ENCODE data around the gene ST8SIA6.
"Not testable (repeated sequence)": the region's sequence is repeated elsewhere in the genome, so short reads cannot be mapped to it uniquely, and the experiment has no call there.

Gene ST8SIA6

DNA sequence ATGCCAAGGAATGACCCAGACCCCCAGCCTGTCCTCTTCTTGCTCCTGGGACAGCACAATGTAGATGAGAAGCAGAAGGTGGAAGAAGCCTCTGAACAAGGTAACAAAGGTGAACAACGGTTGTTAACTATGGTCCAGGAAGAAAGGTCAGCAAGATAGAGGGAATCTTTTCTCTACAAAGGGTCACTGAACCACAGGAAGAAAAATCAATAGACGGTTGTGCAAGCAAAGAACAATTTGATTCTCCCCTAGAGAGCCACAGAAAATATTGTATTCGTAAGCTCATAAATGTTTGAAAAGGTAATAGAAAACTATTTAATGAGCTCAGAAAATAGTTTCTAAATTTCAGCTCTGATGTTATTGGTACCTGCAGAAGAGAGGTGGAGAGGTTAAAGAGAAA lies 111.3 kb downstream of the ST8SIA6 start:
- H3K9ac ChIP-seq (ENCODE audit: low read depth, low read length) = no peak overlapping the region
- no peaks in the 10 kb centered on the region for H3K27me3 ChIP-seq (ENCODE audit: control insufficient read depth, insufficient read depth, low read length)
- no peaks in the 10 kb centered on the region for H3K4me1 ChIP-seq (ENCODE audit: control insufficient read depth, insufficient read depth, low read length)
- peaks cover 15% of the 10 kb centered on the region for H3K9me3 ChIP-seq (ENCODE audit: control insufficient read depth, insufficient read depth, low read length)
- H3K36me3 ChIP-seq (ENCODE audit: control insufficient read depth, insufficient read depth, low read length) = no peaks in the 10 kb centered on the region
- H3K27ac ChIP-seq (ENCODE audit: low read depth, low read length) = no peak overlapping the region
- H3K4me3 ChIP-seq (ENCODE audit: low read depth, low read length) = no peak overlapping the region

- Histone ChIP-seq H3K27ac (ENCODE audit: low read depth, low read length) (no peak overlapping the region), H3K27me3 (ENCODE audit: control insufficient read depth, insufficient read depth, low read length) (no peaks in the 10 kb centered on the region), H3K9ac (ENCODE audit: low read depth, low read length) (no peak overlapping the region), H3K36me3 (ENCODE audit: control insufficient read depth, insufficient read depth, low read length) (no peaks in the 10 kb centered on the region), H3K9me3 (ENCODE audit: control insufficient read depth, insufficient read depth, low read length) (peaks cover 15% of the 10 kb centered on the region), H3K4me1 (ENCODE audit: control insufficient read depth, insufficient read depth, low read length) (no peaks in the 10 kb centered on the region), H3K4me3 (ENCODE audit: low read depth, low read length) (no peak overlapping the region)
Observed at GRCh38 chr10:17340144-17340829, 114.1 kb downstream of the ST8SIA6 start.

- no peaks in the 10 kb centered on the region for H3K27me3 ChIP-seq (ENCODE audit: control insufficient read depth, insufficient read depth, low read length)
- no peak overlapping the region for H3K4me3 ChIP-seq (ENCODE audit: low read depth, low read length)
- H3K9me3 ChIP-seq (ENCODE audit: control insufficient read depth, insufficient read depth, low read length) = peaks cover 3% of the 10 kb centered on the region; the same call in 1 of the 2 replicates
- H3K36me3 ChIP-seq (ENCODE audit: control insufficient read depth, insufficient read depth, low read length) = no peaks in the 10 kb centered on the region
- H3K27ac ChIP-seq (ENCODE audit: low read depth, low read length) = no peak overlapping the region
- H3K9ac ChIP-seq (ENCODE audit: low read depth, low read length) = no peak overlapping the region
- no peaks in the 10 kb centered on the region for H3K4me1 ChIP-seq (ENCODE audit: control insufficient read depth, insufficient read depth, low read length)
Observed at GRCh38 chr10:17335065-17335464, 119.3 kb downstream of the ST8SIA6 start.

DNA sequence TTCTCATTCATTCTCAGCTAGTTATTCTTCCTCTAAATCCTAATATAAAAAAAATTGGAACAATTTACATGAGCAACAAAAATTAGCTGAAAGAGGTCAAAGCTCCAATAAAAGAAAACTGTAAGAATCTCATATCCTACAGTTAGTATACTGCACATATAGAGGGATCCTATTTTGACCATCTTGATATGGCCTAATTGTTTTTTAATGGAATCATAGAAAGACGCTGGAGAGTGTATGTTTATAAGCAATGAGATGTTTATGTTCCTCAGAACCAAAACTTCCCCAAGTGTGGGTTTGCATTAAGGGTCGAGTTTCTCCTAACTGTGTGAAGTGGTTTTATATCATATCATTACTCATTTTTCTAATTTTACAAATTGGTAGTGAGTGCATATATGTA lies 123.9 kb downstream of the ST8SIA6 start:
- Histone ChIP-seq H3K4me3 (ENCODE audit: low read depth, low read length) (no peak overlapping the region), H3K9ac (ENCODE audit: low read depth, low read length) (no peak overlapping the region), H3K27ac (ENCODE audit: low read depth, low read length) (no peak overlapping the region), H3K9me3 (ENCODE audit: control insufficient read depth, insufficient read depth, low read length) (no peaks in the 10 kb centered on the region), H3K27me3 (ENCODE audit: control insufficient read depth, insufficient read depth, low read length) (no peaks in the 10 kb centered on the region), H3K4me1 (ENCODE audit: control insufficient read depth, insufficient read depth, low read length) (no peaks in the 10 kb centered on the region), H3K36me3 (ENCODE audit: control insufficient read depth, insufficient read depth, low read length) (no peaks in the 10 kb centered on the region)

DNA sequence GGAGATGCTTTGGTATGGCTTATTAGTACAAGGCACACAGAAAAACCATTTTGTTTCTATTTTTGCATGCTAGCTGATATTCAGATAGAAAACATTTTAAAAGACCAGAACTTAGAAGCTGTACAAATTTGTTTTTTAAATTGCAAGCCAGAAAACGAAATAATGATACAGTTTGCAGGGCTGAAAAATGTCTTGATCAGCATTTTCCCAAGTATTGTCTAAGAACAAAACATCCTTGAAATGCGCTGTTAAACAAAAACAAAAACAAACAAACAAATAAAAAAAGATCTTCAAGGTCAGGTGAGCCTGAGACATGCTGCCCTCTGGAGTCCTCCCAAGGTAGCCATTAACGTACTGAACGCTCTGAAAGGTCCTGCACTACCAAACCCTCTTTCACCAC lies 128.0 kb downstream of the ST8SIA6 start:
- H3K27me3 ChIP-seq (ENCODE audit: control insufficient read depth, insufficient read depth, low read length) = no peaks in the 10 kb centered on the region
- no peak overlapping the region for H3K9ac ChIP-seq (ENCODE audit: low read depth, low read length)
- no peak overlapping the region for H3K27ac ChIP-seq (ENCODE audit: low read depth, low read length)
- H3K9me3 ChIP-seq (ENCODE audit: control insufficient read depth, insufficient read depth, low read length) = no peaks in the 10 kb centered on the region
- H3K4me3 ChIP-seq (ENCODE audit: low read depth, low read length) = no peak overlapping the region
- no peaks in the 10 kb centered on the region for H3K36me3 ChIP-seq (ENCODE audit: control insufficient read depth, insufficient read depth, low read length)
- H3K4me1 ChIP-seq (ENCODE audit: control insufficient read depth, insufficient read depth, low read length) = no peaks in the 10 kb centered on the region

DNA sequence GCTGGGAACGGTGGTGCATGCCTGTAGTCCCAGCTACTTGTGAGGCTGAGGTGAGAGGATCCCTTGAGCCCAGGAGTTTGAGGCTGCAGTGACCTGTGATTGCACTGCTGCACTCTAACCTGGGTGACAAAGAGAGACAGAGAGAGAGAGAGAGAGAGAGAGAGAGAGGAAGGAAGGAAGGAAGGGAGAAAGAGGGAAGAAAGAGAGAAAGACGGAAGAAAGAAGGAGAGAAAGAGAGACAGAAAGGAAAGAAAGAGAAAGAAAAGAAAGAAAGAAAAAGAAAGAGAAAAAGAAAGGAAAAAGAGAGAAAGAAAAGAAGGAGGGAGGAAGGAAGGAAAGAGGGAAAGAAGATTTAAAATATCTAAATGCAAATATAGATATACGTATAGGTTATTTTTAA lies 132.4 kb downstream of the ST8SIA6 start:
- H3K9me3 ChIP-seq (ENCODE audit: control insufficient read depth, insufficient read depth, low read length); H3K27ac ChIP-seq (ENCODE audit: low read depth, low read length); H3K9ac ChIP-seq (ENCODE audit: low read depth, low read length); H3K4me1 ChIP-seq (ENCODE audit: control insufficient read depth, insufficient read depth, low read length); H3K27me3 ChIP-seq (ENCODE audit: control insufficient read depth, insufficient read depth, low read length); H3K4me3 ChIP-seq (ENCODE audit: low read depth, low read length); H3K36me3 ChIP-seq (ENCODE audit: control insufficient read depth, insufficient read depth, low read length): not testable (repeated sequence)

DNA sequence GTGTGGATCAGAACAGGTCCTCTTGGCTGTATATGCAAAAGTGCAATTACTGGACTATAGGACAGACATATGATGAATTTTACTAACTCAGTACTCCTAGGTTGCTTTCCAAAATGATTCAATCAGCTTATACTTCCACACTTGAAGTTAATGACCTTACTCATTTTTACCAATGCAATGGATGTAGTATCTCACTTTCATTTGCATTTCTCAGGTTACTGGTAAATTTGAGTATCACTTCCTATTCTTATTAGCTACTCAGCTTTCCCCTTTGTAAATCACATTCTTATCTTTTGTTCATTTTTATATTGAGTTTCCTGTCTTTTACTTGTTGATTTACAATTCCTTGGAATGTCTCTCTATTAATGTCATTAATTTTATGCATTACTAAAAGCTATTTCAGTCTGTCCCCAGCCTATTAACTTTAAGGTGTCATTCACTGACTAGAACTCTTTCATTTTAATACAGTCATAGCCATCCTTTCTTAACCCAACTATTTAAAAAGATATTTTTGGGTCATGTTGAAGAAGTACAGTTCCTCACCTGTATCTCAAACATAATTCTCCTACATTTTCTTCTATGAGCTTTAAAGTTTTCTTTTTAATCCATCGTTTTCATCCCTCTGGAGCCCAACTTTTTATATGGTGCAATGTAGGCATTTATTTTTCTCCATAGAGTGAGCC lies 137.8 kb downstream of the ST8SIA6 start:
- H3K36me3 ChIP-seq (ENCODE audit: control insufficient read depth, insufficient read depth, low read length) = no peaks in the 10 kb centered on the region
- no peak overlapping the region for H3K9ac ChIP-seq (ENCODE audit: low read depth, low read length)
- no peak overlapping the region for H3K27ac ChIP-seq (ENCODE audit: low read depth, low read length)
- no peak overlapping the region for H3K4me3 ChIP-seq (ENCODE audit: low read depth, low read length)
- no peaks in the 10 kb centered on the region for H3K4me1 ChIP-seq (ENCODE audit: control insufficient read depth, insufficient read depth, low read length)
- H3K9me3 ChIP-seq (ENCODE audit: control insufficient read depth, insufficient read depth, low read length) = no peaks in the 10 kb centered on the region
- no peaks in the 10 kb centered on the region for H3K27me3 ChIP-seq (ENCODE audit: control insufficient read depth, insufficient read depth, low read length)

DNA sequence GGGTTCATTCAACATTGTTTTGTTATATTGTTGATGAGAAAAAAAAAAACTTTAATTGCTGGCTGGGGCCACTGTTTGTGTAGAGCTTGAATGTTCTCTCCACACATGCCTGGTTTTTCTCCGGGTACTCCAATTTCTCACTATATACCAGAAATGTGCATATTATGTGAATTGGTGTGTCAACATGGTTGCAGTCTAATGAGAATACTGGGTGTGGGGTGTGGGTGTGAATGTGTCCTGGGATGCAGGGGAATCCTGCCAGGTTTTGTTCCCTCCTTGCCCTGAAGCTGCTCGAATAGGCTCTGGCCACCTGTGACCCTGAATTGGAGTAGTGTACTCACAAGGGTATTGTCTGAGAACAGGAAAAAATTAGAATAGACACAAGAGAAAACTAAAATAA lies 145.0 kb downstream of the ST8SIA6 start:
- H3K4me1 ChIP-seq (ENCODE audit: control insufficient read depth, insufficient read depth, low read length) = no peaks in the 10 kb centered on the region
- no peak overlapping the region for H3K27ac ChIP-seq (ENCODE audit: low read depth, low read length)
- H3K9me3 ChIP-seq (ENCODE audit: control insufficient read depth, insufficient read depth, low read length) = no peaks in the 10 kb centered on the region
- H3K27me3 ChIP-seq (ENCODE audit: control insufficient read depth, insufficient read depth, low read length) = no peaks in the 10 kb centered on the region
- no peak overlapping the region for H3K9ac ChIP-seq (ENCODE audit: low read depth, low read length)
- H3K36me3 ChIP-seq (ENCODE audit: control insufficient read depth, insufficient read depth, low read length) = no peaks in the 10 kb centered on the region
- H3K4me3 ChIP-seq (ENCODE audit: low read depth, low read length) = no peak overlapping the region

DNA sequence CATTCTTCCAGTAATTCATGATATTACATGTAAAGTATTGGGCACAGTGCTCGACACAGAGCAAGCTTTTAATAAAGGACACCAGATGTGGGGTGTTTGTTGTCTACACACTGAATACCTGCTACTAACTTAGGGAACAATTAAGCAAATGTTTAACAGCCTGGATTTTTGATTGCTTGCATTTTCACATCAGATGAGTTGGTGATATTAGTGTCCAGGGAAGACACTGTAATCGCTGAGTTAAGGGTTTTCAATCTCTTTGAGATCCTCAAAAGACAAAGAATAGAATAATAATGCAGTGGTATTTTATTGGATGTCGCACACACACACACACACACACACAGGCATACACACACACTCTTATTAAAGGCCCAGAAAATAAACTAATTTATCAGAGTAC lies 147.3 kb downstream of the ST8SIA6 start:
- Histone ChIP-seq H3K4me1 (ENCODE audit: control insufficient read depth, insufficient read depth, low read length) (no peaks in the 10 kb centered on the region), H3K27ac (ENCODE audit: low read depth, low read length) (no peak overlapping the region), H3K27me3 (ENCODE audit: control insufficient read depth, insufficient read depth, low read length) (no peaks in the 10 kb centered on the region), H3K9me3 (ENCODE audit: control insufficient read depth, insufficient read depth, low read length) (no peaks in the 10 kb centered on the region), H3K36me3 (ENCODE audit: control insufficient read depth, insufficient read depth, low read length) (no peaks in the 10 kb centered on the region), H3K9ac (ENCODE audit: low read depth, low read length) (no peak overlapping the region), H3K4me3 (ENCODE audit: low read depth, low read length) (no peak overlapping the region)

GRCh38 chr10:17292375-17292774 lies 162.0 kb downstream of the ST8SIA6 start:
- no peaks in the 10 kb centered on the region for H3K9me3 ChIP-seq (ENCODE audit: control insufficient read depth, insufficient read depth, low read length)
- H3K4me1 ChIP-seq (ENCODE audit: control insufficient read depth, insufficient read depth, low read length) = no peaks in the 10 kb centered on the region
- H3K27me3 ChIP-seq (ENCODE audit: control insufficient read depth, insufficient read depth, low read length) = no peaks in the 10 kb centered on the region
- no peaks in the 10 kb centered on the region for H3K36me3 ChIP-seq (ENCODE audit: control insufficient read depth, insufficient read depth, low read length)
- no peak overlapping the region for H3K9ac ChIP-seq (ENCODE audit: low read depth, low read length)
- no peak overlapping the region for H3K4me3 ChIP-seq (ENCODE audit: low read depth, low read length)
- H3K27ac ChIP-seq (ENCODE audit: low read depth, low read length) = no peak overlapping the region

- no peak overlapping the region for H3K9ac ChIP-seq (ENCODE audit: low read depth, low read length)
- no peaks in the 10 kb centered on the region for H3K9me3 ChIP-seq (ENCODE audit: control insufficient read depth, insufficient read depth, low read length)
- H3K27ac ChIP-seq (ENCODE audit: low read depth, low read length) = no peak overlapping the region
- no peaks in the 10 kb centered on the region for H3K36me3 ChIP-seq (ENCODE audit: control insufficient read depth, insufficient read depth, low read length)
- no peaks in the 10 kb centered on the region for H3K27me3 ChIP-seq (ENCODE audit: control insufficient read depth, insufficient read depth, low read length)
- no peaks in the 10 kb centered on the region for H3K4me1 ChIP-seq (ENCODE audit: control insufficient read depth, insufficient read depth, low read length)
- H3K4me3 ChIP-seq (ENCODE audit: low read depth, low read length) = no peak overlapping the region
Observed at GRCh38 chr10:17290226-17290625, 164.2 kb downstream of the ST8SIA6 start.
